T-cell (primary cell): ENCODE measurements around the gene RAPSN. TPM values are rescaled to one million over a fixed set of nuclear protein-coding genes. Genes with fewer than 3 reads are reported as not detected.

Source experiments
- ATAC-seq, 4 experiments: fragments of 200-7000 bp in 3 of 4; fragments of 150-1000 bp in 1 of 4; cut with Tn5 transposase; replicated peaks in 1 of 4; 1 replicate in 3 of 4; 2 replicates in 1 of 4; pipeline ENCODE4 v1.10.0; 2021; ENCODE audit warnings: moderate library complexity in 3 of 4, mild to moderate bottlenecking in 2 of 4, moderate number of reproducible peaks in 1 of 4
- CTCF ChIA-PET, 2 donors: fragments of 300-600 bp; sonication (Branson Sonifier 250); formaldehyde crosslinking; loops; one replicate each; lab custom pipeline; 2022; ENCODE audit warnings: antibody characterized with exemption in 2 of 2; lab: Charles Lee
- POLR2A ChIA-PET, 2 donors: fragments of 300-600 bp; sonication (Branson Sonifier 250); formaldehyde crosslinking; loops; one replicate each; lab custom pipeline; 2022; ENCODE audit warnings: antibody characterized with exemption in 2 of 2; lab: Charles Lee
- DNase-seq, 35 experiments: peaks; one replicate each; pipeline versions ENCODE4 v3.0.0 to v3.0.0-alpha.2; 2013 to 2023
- H3K27ac ChIP-seq: one replicate; pipeline ENCODE4 v1.5.1; 2013; ENCODE audit warnings: low read length
- H3K27me3 ChIP-seq, 2 experiments: replicated peaks in 1 of 2; 1 replicate in 1 of 2; 2 replicates in 1 of 2; pipeline versions ENCODE4 v1.6.1 to v1.7.0; 2013; ENCODE audit warnings: low read length in 1 of 2, mixed read lengths in 1 of 2; ENCODE audit not compliant: control insufficient read depth in 2 of 2, insufficient read depth in 2 of 2; ENCODE audit errors: extremely low read depth in 1 of 2
- H3K36me3 ChIP-seq, 2 donors: 1 replicate in 1 of 2; 2 replicates in 1 of 2; pipeline versions ENCODE4 v1.6.1 to v1.7.0; 2013; ENCODE audit warnings: low read length in 1 of 2; ENCODE audit not compliant: control insufficient read depth in 2 of 2, insufficient read depth in 1 of 2; ENCODE audit errors: extremely low read depth in 1 of 2
- H3K4me1 ChIP-seq, 2 experiments: 1 replicate in 1 of 2; 2 replicates in 1 of 2; pipeline versions ENCODE4 v1.6.1 to v1.7.0; 2013; ENCODE audit warnings: low read length in 2 of 2, mixed read lengths in 1 of 2; ENCODE audit not compliant: insufficient read depth in 2 of 2, control insufficient read depth in 1 of 2; ENCODE audit errors: extremely low read depth in 1 of 2
- H3K4me3 ChIP-seq, 2 donors: 1 replicate in 1 of 2; 2 replicates in 1 of 2; pipeline versions ENCODE4 v1.5.1 to v1.7.0; 2013; ENCODE audit warnings: mild to moderate bottlenecking in 2 of 2, low read length in 1 of 2, moderate library complexity in 1 of 2; ENCODE audit not compliant: control insufficient read depth in 1 of 2; ENCODE audit errors: extremely low read depth in 1 of 2
- H3K9me3 ChIP-seq: 2 replicates; pipeline ENCODE4 v1.7.0; 2013
- H3K27ac Mint-ChIP-seq, 2 donors: one replicate each; pipeline ENCODE4 v1.8.0; 2020 to 2021; ENCODE audit warnings: mild to moderate bottlenecking in 2 of 2, mixed read lengths in 2 of 2
- H3K27me3 Mint-ChIP-seq, 2 donors: one replicate each; pipeline ENCODE4 v1.8.0; 2021 to 2022; ENCODE audit warnings: mixed read lengths in 2 of 2
- H3K36me3 Mint-ChIP-seq: one replicate; pipeline ENCODE4 v1.8.0; 2021; ENCODE audit warnings: mixed read lengths
- H3K4me1 Mint-ChIP-seq, 3 donors: one replicate each; pipeline ENCODE4 v1.8.0; 2020 to 2022; ENCODE audit warnings: mixed read lengths in 3 of 3, mild to moderate bottlenecking in 1 of 3
- H3K4me3 Mint-ChIP-seq, 3 donors: one replicate each; pipeline ENCODE4 v1.8.0; 2020 to 2022; ENCODE audit warnings: mild to moderate bottlenecking in 3 of 3, mixed read lengths in 3 of 3, moderate library complexity in 3 of 3
- H3K9me3 Mint-ChIP-seq, 3 donors: one replicate each; pipeline ENCODE4 v1.8.0; 2020 to 2022; ENCODE audit warnings: mixed read lengths in 3 of 3
- WGBS: methylation state at CpG from one replicate; pipeline ENCODE4 v1.1.5; 2013; ENCODE audit warnings: missing lambda C conversion rate; ENCODE audit not compliant: insufficient coverage; 5-methylcytosine and 5-hydroxymethylcytosine counted together
- total RNA-seq, 35 experiments: library from RNA in 6 of 35; stranded (reverse) in 6 of 35; fragments of 120-200 nt in 1 of 35; gene quantifications; one replicate each; pipeline versions ENCODE4 v1.2.1 to v1.2.4 and lab custom pipeline; 2013 to 2026

The RAPSN gene
- total RNA-seq, 5 donors from 2014 or later (not counting 1 experiment from before 2014, with no cell fraction given): 1.1 to 3.4 (median 1.4) TPM

- H3K4me1 ChIP-seq: peaks cover 0 to 3% of the 10 kb centered on the region in 2 experiments
- no peaks in the 10 kb centered on the region for H3K27me3 Mint-ChIP-seq
- no peak overlapping the region for H3K4me3 ChIP-seq
- no peaks in the 10 kb centered on the region for H3K36me3 Mint-ChIP-seq
- POLR2A ChIA-PET: no interaction called here
- H3K9me3 Mint-ChIP-seq: no peaks in the 10 kb centered on the region
- no CpG with 5 or more reads among the region's 2 CpGs for WGBS
- no peak for ATAC-seq
- no peak for DNase-seq
- H3K36me3 ChIP-seq: no peaks in the 10 kb centered on the region
- no peaks in the 10 kb centered on the region for H3K9me3 ChIP-seq
- CTCF ChIA-PET: no interaction called here
- H3K27ac ChIP-seq: no peak overlapping the region
- no peak overlapping the region for H3K27ac Mint-ChIP-seq
- H3K4me1 Mint-ChIP-seq: no peaks in the 10 kb centered on the region
- H3K27me3 ChIP-seq: no peaks in the 10 kb centered on the region
- no peak overlapping the region for H3K4me3 Mint-ChIP-seq
Measured at GRCh38 chr11:47440054-47440476, 8.9 kb downstream of the RAPSN start.

DNA sequence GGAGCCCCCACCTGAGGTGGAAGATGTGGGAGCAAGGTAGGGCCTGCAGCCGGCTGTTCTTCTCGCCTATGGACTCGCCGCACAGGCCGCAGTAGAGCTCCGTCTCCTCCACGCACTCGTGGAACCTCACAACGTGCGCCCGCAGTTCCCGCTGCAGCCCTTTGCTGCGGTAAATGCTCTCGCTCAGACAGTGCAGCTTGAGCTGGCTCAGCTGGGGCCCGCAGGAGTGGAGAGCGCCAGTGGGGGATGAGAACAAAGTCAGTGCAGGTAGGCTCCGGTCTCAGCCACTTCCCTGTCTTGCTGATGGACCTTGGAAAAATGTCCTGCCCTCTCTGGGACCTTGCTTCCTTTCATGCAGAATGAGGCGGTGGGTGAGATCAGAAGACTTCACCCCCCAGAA is 10.2 kb downstream of the RAPSN start:
- Mint-ChIP-seq H3K4me3 (no peak overlapping the region), H3K27me3 (no peaks in the 10 kb centered on the region), H3K27ac (no peak overlapping the region), H3K9me3 (no peaks in the 10 kb centered on the region), H3K4me1 (no peaks in the 10 kb centered on the region), H3K36me3 (no peaks in the 10 kb centered on the region)
- H3K27ac ChIP-seq: no peak overlapping the region
- POLR2A ChIA-PET: no interaction called here
- no peaks in the 10 kb centered on the region for H3K36me3 ChIP-seq
- H3K9me3 ChIP-seq: no peaks in the 10 kb centered on the region
- ATAC-seq (no peak), DNase-seq (no peak)
- no peaks in the 10 kb centered on the region for H3K27me3 ChIP-seq
- 97% methylated on average over 17 of the region's 18 CpGs for WGBS
- CTCF ChIA-PET: no interaction called here
- peaks cover 0 to 3% of the 10 kb centered on the region in 2 experiments for H3K4me1 ChIP-seq
- H3K4me3 ChIP-seq: no peak overlapping the region

DNA sequence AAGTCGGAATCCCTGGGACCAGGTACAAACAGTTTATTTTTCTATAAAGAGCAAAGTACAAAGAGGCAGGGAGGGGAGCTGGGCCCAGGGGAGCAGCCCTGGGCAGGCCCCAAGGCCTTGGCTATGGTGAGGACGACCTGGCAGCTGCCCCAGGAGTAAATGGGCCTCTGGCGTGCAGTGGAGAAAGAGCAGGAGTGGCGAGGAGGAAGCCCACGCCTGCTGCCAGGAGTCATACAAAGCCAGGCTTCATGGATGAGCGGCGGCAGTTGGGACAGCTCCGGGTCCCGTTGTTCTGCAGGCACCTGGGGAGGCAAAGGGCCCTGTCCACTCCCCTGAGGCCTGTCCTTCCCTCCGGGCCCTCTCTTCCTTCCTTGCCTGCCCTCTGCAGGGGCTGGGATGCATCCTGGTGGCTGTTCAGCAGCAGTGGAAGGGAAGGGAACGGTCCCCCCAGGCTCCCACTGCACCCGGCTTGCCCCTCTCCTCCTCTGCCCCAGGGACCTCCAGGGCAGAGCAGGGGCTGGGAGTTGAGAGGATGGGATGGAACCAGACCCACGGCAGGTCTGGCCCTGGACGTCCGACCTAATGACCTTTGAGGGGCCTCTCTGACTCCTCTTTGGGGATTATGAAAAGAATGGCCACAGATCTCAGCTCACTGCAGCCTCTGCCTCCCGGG is 11.1 kb downstream of the RAPSN start:
- H3K9me3 Mint-ChIP-seq: no peaks in the 10 kb centered on the region
- H3K4me1 ChIP-seq: no peaks in the 10 kb centered on the region
- ChIA-PET POLR2A (interaction anchor here in 1 of 2 donors (0.5 kb wide), 1 partner anchor 46 kb away, joined by 3 read pairs; no protein-coding TSS in a partner anchor), CTCF (no interaction called here)
- no peak for ATAC-seq
- no peak overlapping the region for H3K4me3 Mint-ChIP-seq
- WGBS: 85% methylated on average over 11 of the region's 16 CpGs
- H3K36me3 Mint-ChIP-seq: no peaks in the 10 kb centered on the region
- no peak overlapping the region for H3K4me3 ChIP-seq
- H3K4me1 Mint-ChIP-seq: no peaks in the 10 kb centered on the region
- no peak overlapping the region for H3K27ac Mint-ChIP-seq
- H3K27me3 Mint-ChIP-seq: no peaks in the 10 kb centered on the region
- no peak for DNase-seq
- no peak overlapping the region for H3K27ac ChIP-seq
- H3K36me3 ChIP-seq: no peaks in the 10 kb centered on the region
- H3K27me3 ChIP-seq: no peaks in the 10 kb centered on the region
- no peaks in the 10 kb centered on the region for H3K9me3 ChIP-seq

DNA sequence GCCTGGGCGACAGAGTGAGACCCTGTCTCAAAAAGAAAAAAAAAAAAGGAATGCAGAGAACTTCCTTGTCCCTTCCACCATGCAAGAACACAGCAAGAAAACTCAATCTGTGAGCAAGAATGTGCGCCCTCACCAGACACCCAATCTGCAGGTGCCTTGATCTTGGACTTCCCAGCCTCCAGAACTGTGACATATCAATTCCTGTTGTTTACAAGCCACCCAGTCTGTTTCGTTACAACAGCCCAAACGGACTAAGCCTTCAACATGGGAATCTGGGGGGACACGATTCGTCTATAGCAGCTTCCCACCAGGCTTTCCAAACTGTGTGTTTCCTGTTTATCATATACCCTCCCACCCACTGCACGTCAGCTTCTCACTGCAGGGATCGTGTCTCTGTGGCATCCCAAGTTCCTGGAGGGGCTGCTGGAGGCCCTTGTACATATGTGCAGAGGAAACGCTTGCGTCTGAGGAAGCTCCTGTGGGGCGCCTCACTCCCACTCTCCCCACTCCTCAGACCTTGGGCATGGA is 11.7 kb downstream of the RAPSN start:
- Histone ChIP-seq H3K27me3 (no peaks in the 10 kb centered on the region), H3K27ac (no peak overlapping the region), H3K4me3 (no peak overlapping the region), H3K9me3 (no peaks in the 10 kb centered on the region), H3K36me3 (no peaks in the 10 kb centered on the region), H3K4me1 (no peaks in the 10 kb centered on the region)
- Mint-ChIP-seq H3K27me3 (no peaks in the 10 kb centered on the region), H3K36me3 (no peaks in the 10 kb centered on the region), H3K27ac (no peak overlapping the region), H3K4me3 (no peak overlapping the region), H3K9me3 (no peaks in the 10 kb centered on the region), H3K4me1 (no peaks in the 10 kb centered on the region)
- WGBS: 91% methylated on average over 6 of the region's 11 CpGs
- ATAC-seq (no peak), DNase-seq (no peak)
- POLR2A ChIA-PET: interaction anchor here in 1 of 2 donors (0.5 kb wide), 1 partner anchor 47 kb away, joined by 3 read pairs; no protein-coding TSS in a partner anchor
- CTCF ChIA-PET: interaction anchor here in 1 of 2 donors (0.6 kb wide), 1 partner anchor 56 kb away, joined by 6 read pairs; no protein-coding TSS in a partner anchor

DNA sequence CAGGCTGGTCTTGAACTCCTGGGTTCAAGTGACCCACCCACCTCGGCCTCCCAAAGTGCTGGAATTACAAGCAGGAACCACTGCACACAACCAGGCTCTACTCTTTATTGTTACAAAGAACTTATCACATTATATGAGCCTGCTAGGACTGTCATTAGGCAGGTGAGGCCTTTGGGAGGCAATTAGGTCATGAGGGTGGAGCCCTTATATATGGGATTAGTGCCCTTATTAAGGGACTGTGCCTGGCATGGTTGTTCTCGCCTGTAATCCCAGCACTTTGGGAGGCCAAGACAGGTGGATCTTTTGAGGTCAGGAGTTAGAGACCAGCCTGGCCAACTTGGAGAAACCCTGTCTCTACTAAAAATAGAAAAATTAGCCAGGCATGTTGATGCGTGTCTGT is 12.2 kb downstream of the RAPSN start:
- no peak for ATAC-seq
- Histone ChIP-seq H3K4me1 (no peaks in the 10 kb centered on the region), H3K27ac (no peak overlapping the region), H3K9me3 (no peaks in the 10 kb centered on the region), H3K36me3 (no peaks in the 10 kb centered on the region), H3K27me3 (no peaks in the 10 kb centered on the region), H3K4me3 (no peak overlapping the region)
- no peak for DNase-seq
- H3K27ac Mint-ChIP-seq: no peak overlapping the region
- H3K9me3 Mint-ChIP-seq: no peaks in the 10 kb centered on the region
- ChIA-PET POLR2A (no interaction called here), CTCF (interaction anchor here in 1 of 2 donors (0.6 kb wide), 1 partner anchor 56 kb away, joined by 6 read pairs; no protein-coding TSS in a partner anchor)
- no CpG with 5 or more reads among the region's 3 CpGs for WGBS
- no peak overlapping the region for H3K4me3 Mint-ChIP-seq
- H3K27me3 Mint-ChIP-seq: no peaks in the 10 kb centered on the region
- H3K4me1 Mint-ChIP-seq: no peaks in the 10 kb centered on the region
- no peaks in the 10 kb centered on the region for H3K36me3 Mint-ChIP-seq

GRCh38 chr11:47435687-47436086 is 13.2 kb downstream of the RAPSN start:
- H3K27ac ChIP-seq: no peak overlapping the region
- no peak overlapping the region for H3K27ac Mint-ChIP-seq
- no peaks in the 10 kb centered on the region for H3K27me3 ChIP-seq
- no peaks in the 10 kb centered on the region for H3K9me3 ChIP-seq
- H3K4me3 Mint-ChIP-seq: no peak overlapping the region
- POLR2A ChIA-PET: no interaction called here
- no peaks in the 10 kb centered on the region for H3K36me3 Mint-ChIP-seq
- CTCF ChIA-PET: interaction anchor here in 1 of 2 donors (0.6 kb wide), 1 partner anchor 10 kb away, joined by 3 read pairs; no protein-coding TSS in a partner anchor
- ATAC-seq: no peak
- H3K9me3 Mint-ChIP-seq: no peaks in the 10 kb centered on the region
- DNase-seq: no peak
- no peaks in the 10 kb centered on the region for H3K27me3 Mint-ChIP-seq
- no peaks in the 10 kb centered on the region for H3K4me1 Mint-ChIP-seq
- no peaks in the 10 kb centered on the region for H3K36me3 ChIP-seq
- no peak overlapping the region for H3K4me3 ChIP-seq
- H3K4me1 ChIP-seq: no peaks in the 10 kb centered on the region
- 98% methylated on average over 3 of the region's 3 CpGs for WGBS
